GM12878 (cell line): ENCODE data around the gene POLR2B. TPM values are rescaled to one million over a fixed set of nuclear protein-coding genes. Genes with fewer than 3 reads are reported as not detected.

ENCODE experiments used
- ATAC-seq: fragments of 200-7000 bp; cut with Tn5 transposase; 3 replicates; pipeline ENCODE4 v1.9.1; 2020; ENCODE audit warnings: mild to moderate bottlenecking, moderate library complexity
- BruUV-seq: library from RNA; stranded (reverse); fragments of 400-500 nt; replicated peaks from 2 replicates; lab custom pipeline; 2021; lab: Mats Ljungman, UMichigan
- CTCF ChIA-PET: fragments of 300-600 bp; sonication (Branson Sonifier 250); formaldehyde crosslinking; extraction: SDS; loops from one replicate; lab custom pipeline; 2021; ENCODE audit warnings: inconsistent platforms; lab: Yijun Ruan, JAX
- POLR2A ChIA-PET: fragments of 350-600 bp; formaldehyde crosslinking; extraction: SDS; loops from one replicate; lab custom pipeline; 2021; ENCODE audit warnings: inconsistent platforms; lab: Charles Lee
- RAD21 ChIA-PET: fragments of 300-600 bp; sonication (Branson Sonifier 250); formaldehyde crosslinking; loops from one replicate; lab custom pipeline; 2023; ENCODE audit warnings: antibody characterized with exemption; ENCODE audit not compliant: unreplicated experiment; lab: Charles Lee
- SMC1A ChIA-PET: fragments of 300-600 bp; sonication (Branson Sonifier 250); formaldehyde crosslinking; loops from one replicate; lab custom pipeline; 2023; ENCODE audit not compliant: unreplicated experiment, uncharacterized antibody; lab: Charles Lee
- DNase-seq: peaks from one replicate; pipeline ENCODE4 v3.0.0-alpha.2; 2011; ENCODE audit warnings: low read depth, low spot score
- FAIRE-seq: peaks from 3 replicates; lab custom pipeline; 2011; peaks lifted over from hg19 to GRCh38; lab: Jason Lieb, UNC
- H2AFZ ChIP-seq: 2 replicates; pipeline ENCODE4 v1.6.0; 2011; ENCODE audit warnings: low read depth, low read length, control low read depth; ENCODE audit not compliant: control insufficient read depth
- H3K27ac ChIP-seq: 2 replicates; pipeline ENCODE4 v1.5.1; 2011; ENCODE audit warnings: control low read depth; ENCODE audit not compliant: control insufficient read depth, insufficient read depth
- H3K27me3 ChIP-seq, 2 experiments: replicated peaks in 1 of 2; 2 replicates each; pipeline versions ENCODE4 v1.6.0 to v1.6.1; 2011; ENCODE audit warnings: low read length in 1 of 2; ENCODE audit not compliant: control insufficient read depth in 2 of 2, insufficient read depth in 2 of 2
- H3K36me3 ChIP-seq, 2 experiments: 2 replicates each; pipeline ENCODE4 v1.5.1; 2011; ENCODE audit warnings: low read length in 1 of 2; ENCODE audit not compliant: control insufficient read depth in 2 of 2, insufficient read depth in 2 of 2
- H3K4me1 ChIP-seq: 2 replicates; pipeline ENCODE4 v1.6.1; 2011; ENCODE audit warnings: mild to moderate bottlenecking, low read length, moderate library complexity, mixed read lengths; ENCODE audit not compliant: control insufficient read depth, insufficient read depth
- H3K4me2 ChIP-seq: 2 replicates; pipeline ENCODE4 v1.6.0; 2011; ENCODE audit warnings: control low read depth; ENCODE audit not compliant: control insufficient read depth, insufficient read depth
- H3K4me3 ChIP-seq: fragments of 200-600 bp; sonication (generic); 2 replicates; pipeline ENCODE4 v1.5.1; 2016
- H3K79me2 ChIP-seq: 2 replicates; pipeline ENCODE4 v1.6.0; 2011; ENCODE audit warnings: low read length; ENCODE audit not compliant: control insufficient read depth, insufficient read depth
- H3K9ac ChIP-seq: 2 replicates; pipeline ENCODE4 v1.8.0; 2011; ENCODE audit warnings: low read length, control low read depth, mixed read lengths; ENCODE audit not compliant: control insufficient read depth, insufficient read depth
- H3K9me3 ChIP-seq: replicated peaks from 3 replicates; pipeline ENCODE4 v1.5.1; 2011; ENCODE audit warnings: mild to moderate bottlenecking, low read length; ENCODE audit not compliant: control insufficient read depth, insufficient read depth
- H4K20me1 ChIP-seq: 2 replicates; pipeline ENCODE4 v1.6.0; 2011; ENCODE audit not compliant: control insufficient read depth, insufficient read depth
- CBFB ChIP-seq: IDR thresholded peaks from 2 replicates; pipeline ENCODE4 v1.6.1; 2016; ENCODE audit warnings: antibody characterized with exemption, low read depth
- HDGF ChIP-seq: fragments of 450-650 bp; IDR thresholded peaks from 2 replicates; pipeline ENCODE4 v1.6.1; 2016; ENCODE audit warnings: antibody characterized with exemption
- IKZF1 ChIP-seq: fragments of 450-650 bp; conservative IDR thresholded peaks from 2 replicates; pipeline ENCODE4 v1.6.1; 2017; ENCODE audit warnings: antibody characterized with exemption, mild to moderate bottlenecking
- MTA2 ChIP-seq: fragments of 450-650 bp; IDR thresholded peaks from 2 replicates; pipeline ENCODE4 v1.6.1; 2016; ENCODE audit warnings: low read depth, mild to moderate bottlenecking, moderate library complexity
- MTA3 ChIP-seq: IDR thresholded peaks from 2 replicates; pipeline ENCODE4 v1.6.1; 2012; ENCODE audit warnings: low read length, inconsistent platforms, borderline replicate concordance
- NFIC ChIP-seq: IDR thresholded peaks from 2 replicates; pipeline ENCODE4 v1.6.1; 2012; ENCODE audit warnings: low read depth, mild to moderate bottlenecking, inconsistent platforms, low read length, moderate library complexity
- POLR2AphosphoS2 ChIP-seq: IDR thresholded peaks from 2 replicates; pipeline ENCODE4 v1.6.1; 2011; ENCODE audit warnings: low read depth, mild to moderate bottlenecking, low read length, improper control_type of control experiment, moderate library complexity
- SP1 ChIP-seq: IDR thresholded peaks from one replicate; pipeline ENCODE4 v1.6.1; 2011; ENCODE audit warnings: low read depth, low read length
- SPI1 ChIP-seq: IDR thresholded peaks from 2 replicates; pipeline ENCODE4 v1.6.1; 2011; ENCODE audit warnings: low read depth, mild to moderate bottlenecking, low read length, moderate library complexity, borderline replicate concordance; ENCODE audit not compliant: insufficient read depth
- SREBF1 ChIP-seq: IDR thresholded peaks from 2 replicates; pipeline ENCODE4 v1.6.1; 2012; ENCODE audit warnings: mild to moderate bottlenecking, low read length
- WRNIP1 ChIP-seq: IDR thresholded peaks from 2 replicates; pipeline ENCODE4 v1.6.1; 2011; ENCODE audit warnings: low read depth, low read length, improper control_type of control experiment, borderline replicate concordance
- ZSCAN29 ChIP-seq: fragments of 450-650 bp; IDR thresholded peaks from 2 replicates; pipeline ENCODE4 v1.6.1; 2017; ENCODE audit warnings: mild to moderate bottlenecking, moderate library complexity
- WGBS: methylation state at CpG from one replicate; pipeline ENCODE4 v1.1.6; 2016; ENCODE audit warnings: low lambda C conversion rate; ENCODE audit not compliant: insufficient replicate concordance, insufficient coverage; ENCODE audit errors: missing lambda C conversion rate; 5-methylcytosine and 5-hydroxymethylcytosine counted together
- in situ Hi-C: fragments of 300-500 bp; cut with MboI; formaldehyde crosslinking; loops from 9 replicates; pipeline ENCODE4 v1.14.3; 2018; ENCODE audit warnings: mixed read lengths
- intact Hi-C: fragments of 100-400 bp; cut with micrococcal nuclease; formaldehyde crosslinking; loops from one replicate; pipeline ENCODE4 v1.14.2; 2022; ENCODE audit not compliant: unreplicated experiment
- polyA plus RNA-seq, 11 experiments: library from polyadenylated mRNA; depleted of rRNA in 4 of 11; unstranded in 6 of 11; stranded (reverse) in 5 of 11; fragments of >200 nt; fragmentation: Nextera tagmentation in 4 of 11; fragmentation: Illumina TruSeq in 1 of 11; extraction: Ambion mirVana in 4 of 11; extraction: Trizol in 1 of 11; gene quantifications; 1 replicate in 1 of 11; 2 replicates in 10 of 11; pipeline versions ENCODE4 v1.2.1 to v1.2.3, GENCODE V29; 2011 to 2016; ENCODE audit warnings: inconsistent platforms in 2 of 11, missing spikeins in 2 of 11, low read depth in 1 of 11
- total RNA-seq, 4 experiments: library from RNA; depleted of rRNA in 3 of 4; stranded (reverse); fragments of >200 nt in 3 of 4; fragmentation: Illumina TruSeq in 1 of 4; extraction: Trizol in 1 of 4; gene quantifications; 2 replicates each; pipeline versions ENCODE4 v1.2.1 to v1.2.3, GENCODE V29; 2013 to 2021
- TF ChIP-seq, protein P1 (sequence below): fragments of 450-650 bp; IDR thresholded peaks from 2 replicates; pipeline ENCODE4 v1.6.1; 2018; ENCODE audit warnings: borderline replicate concordance, mild to moderate bottlenecking; ENCODE audit not compliant: partially characterized antibody
- TF ChIP-seq, protein P2 (sequence below), 3 experiments: IDR thresholded peaks in 2 of 3; conservative IDR thresholded peaks in 1 of 3; 2 replicates each; pipeline ENCODE4 v1.5.1; 2011; ENCODE audit warnings: low read depth in 3 of 3, low read length in 3 of 3, mild to moderate bottlenecking in 3 of 3, control low read depth in 2 of 3, moderate library complexity in 2 of 3, inconsistent platforms in 1 of 3, mixed read lengths in 1 of 3; ENCODE audit not compliant: control insufficient read depth in 2 of 3, insufficient read depth in 1 of 3; ENCODE audit errors: extremely low read depth in 1 of 3
- TF ChIP-seq, protein P3 (sequence below): IDR thresholded peaks from 2 replicates; pipeline ENCODE4 v1.6.1; 2012; ENCODE audit warnings: improper control_type of control experiment, low read depth, low read length; ENCODE audit not compliant: insufficient replicate concordance

The POLR2B gene
- total and polyA plus RNA-seq, 10 of the 15 experiments (the other 5 are each of a cell fraction or from before 2014, with no cell fraction given), result 46.0 to 183 (median 99.2) TPM

DNA sequence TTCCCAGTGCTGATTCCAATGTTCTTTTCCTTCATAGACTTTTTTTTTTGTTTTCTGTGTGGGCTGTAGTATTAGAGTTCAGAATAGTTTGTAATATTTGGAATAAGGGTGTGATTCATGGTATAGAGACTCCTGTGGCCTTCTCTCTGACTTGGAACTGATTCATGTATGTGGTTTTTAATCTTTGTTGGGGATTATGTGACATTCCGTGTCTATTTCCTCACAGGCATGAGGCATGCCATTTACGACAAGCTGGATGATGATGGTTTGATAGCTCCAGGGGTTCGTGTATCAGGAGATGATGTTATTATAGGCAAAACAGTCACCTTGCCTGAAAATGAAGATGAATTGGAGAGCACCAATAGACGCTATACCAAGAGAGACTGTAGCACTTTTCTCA, 44.4 kb downstream of the POLR2B start:
- no peaks in the 10 kb centered on the region for H3K79me2 ChIP-seq
- TF ChIP-seq POLR2AphosphoS2, result no peak
- TF ChIP-seq MTA2, result no peak
- TF ChIP-seq HDGF, result no peak
- TF ChIP-seq, protein P1, sequence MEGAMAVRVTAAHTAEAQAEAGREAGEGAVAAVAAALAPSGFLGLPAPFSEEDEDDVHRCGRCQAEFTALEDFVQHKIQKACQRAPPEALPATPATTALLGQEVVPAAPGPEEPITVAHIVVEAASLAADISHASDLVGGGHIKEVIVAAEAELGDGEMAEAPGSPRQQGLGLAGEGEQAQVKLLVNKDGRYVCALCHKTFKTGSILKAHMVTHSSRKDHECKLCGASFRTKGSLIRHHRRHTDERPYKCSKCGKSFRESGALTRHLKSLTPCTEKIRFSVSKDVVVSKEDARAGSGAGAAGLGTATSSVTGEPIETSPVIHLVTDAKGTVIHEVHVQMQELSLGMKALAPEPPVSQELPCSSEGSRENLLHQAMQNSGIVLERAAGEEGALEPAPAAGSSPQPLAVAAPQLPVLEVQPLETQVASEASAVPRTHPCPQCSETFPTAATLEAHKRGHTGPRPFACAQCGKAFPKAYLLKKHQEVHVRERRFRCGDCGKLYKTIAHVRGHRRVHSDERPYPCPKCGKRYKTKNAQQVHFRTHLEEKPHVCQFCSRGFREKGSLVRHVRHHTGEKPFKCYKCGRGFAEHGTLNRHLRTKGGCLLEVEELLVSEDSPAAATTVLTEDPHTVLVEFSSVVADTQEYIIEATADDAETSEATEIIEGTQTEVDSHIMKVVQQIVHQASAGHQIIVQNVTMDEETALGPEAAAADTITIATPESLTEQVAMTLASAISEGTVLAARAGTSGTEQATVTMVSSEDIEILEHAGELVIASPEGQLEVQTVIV, result no peak
- TF ChIP-seq, protein P2, sequence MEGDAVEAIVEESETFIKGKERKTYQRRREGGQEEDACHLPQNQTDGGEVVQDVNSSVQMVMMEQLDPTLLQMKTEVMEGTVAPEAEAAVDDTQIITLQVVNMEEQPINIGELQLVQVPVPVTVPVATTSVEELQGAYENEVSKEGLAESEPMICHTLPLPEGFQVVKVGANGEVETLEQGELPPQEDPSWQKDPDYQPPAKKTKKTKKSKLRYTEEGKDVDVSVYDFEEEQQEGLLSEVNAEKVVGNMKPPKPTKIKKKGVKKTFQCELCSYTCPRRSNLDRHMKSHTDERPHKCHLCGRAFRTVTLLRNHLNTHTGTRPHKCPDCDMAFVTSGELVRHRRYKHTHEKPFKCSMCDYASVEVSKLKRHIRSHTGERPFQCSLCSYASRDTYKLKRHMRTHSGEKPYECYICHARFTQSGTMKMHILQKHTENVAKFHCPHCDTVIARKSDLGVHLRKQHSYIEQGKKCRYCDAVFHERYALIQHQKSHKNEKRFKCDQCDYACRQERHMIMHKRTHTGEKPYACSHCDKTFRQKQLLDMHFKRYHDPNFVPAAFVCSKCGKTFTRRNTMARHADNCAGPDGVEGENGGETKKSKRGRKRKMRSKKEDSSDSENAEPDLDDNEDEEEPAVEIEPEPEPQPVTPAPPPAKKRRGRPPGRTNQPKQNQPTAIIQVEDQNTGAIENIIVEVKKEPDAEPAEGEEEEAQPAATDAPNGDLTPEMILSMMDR (IDR thresholded peaks at IDR 0.05 in 2 of 3, conservative IDR thresholded peaks at IDR 0.05 in 1 of 3; ENCODE audit: control insufficient read depth in 2 of 3, extremely low read depth in 1 of 3, insufficient read depth in 1 of 3, low read depth in 3 of 3, low read length in 3 of 3), result no peak
- no peak for TF ChIP-seq SPI1
- TF ChIP-seq CBFB, result no peak
- TF ChIP-seq WRNIP1, result no peak
- no peak for TF ChIP-seq IKZF1
- TF ChIP-seq, protein P3, sequence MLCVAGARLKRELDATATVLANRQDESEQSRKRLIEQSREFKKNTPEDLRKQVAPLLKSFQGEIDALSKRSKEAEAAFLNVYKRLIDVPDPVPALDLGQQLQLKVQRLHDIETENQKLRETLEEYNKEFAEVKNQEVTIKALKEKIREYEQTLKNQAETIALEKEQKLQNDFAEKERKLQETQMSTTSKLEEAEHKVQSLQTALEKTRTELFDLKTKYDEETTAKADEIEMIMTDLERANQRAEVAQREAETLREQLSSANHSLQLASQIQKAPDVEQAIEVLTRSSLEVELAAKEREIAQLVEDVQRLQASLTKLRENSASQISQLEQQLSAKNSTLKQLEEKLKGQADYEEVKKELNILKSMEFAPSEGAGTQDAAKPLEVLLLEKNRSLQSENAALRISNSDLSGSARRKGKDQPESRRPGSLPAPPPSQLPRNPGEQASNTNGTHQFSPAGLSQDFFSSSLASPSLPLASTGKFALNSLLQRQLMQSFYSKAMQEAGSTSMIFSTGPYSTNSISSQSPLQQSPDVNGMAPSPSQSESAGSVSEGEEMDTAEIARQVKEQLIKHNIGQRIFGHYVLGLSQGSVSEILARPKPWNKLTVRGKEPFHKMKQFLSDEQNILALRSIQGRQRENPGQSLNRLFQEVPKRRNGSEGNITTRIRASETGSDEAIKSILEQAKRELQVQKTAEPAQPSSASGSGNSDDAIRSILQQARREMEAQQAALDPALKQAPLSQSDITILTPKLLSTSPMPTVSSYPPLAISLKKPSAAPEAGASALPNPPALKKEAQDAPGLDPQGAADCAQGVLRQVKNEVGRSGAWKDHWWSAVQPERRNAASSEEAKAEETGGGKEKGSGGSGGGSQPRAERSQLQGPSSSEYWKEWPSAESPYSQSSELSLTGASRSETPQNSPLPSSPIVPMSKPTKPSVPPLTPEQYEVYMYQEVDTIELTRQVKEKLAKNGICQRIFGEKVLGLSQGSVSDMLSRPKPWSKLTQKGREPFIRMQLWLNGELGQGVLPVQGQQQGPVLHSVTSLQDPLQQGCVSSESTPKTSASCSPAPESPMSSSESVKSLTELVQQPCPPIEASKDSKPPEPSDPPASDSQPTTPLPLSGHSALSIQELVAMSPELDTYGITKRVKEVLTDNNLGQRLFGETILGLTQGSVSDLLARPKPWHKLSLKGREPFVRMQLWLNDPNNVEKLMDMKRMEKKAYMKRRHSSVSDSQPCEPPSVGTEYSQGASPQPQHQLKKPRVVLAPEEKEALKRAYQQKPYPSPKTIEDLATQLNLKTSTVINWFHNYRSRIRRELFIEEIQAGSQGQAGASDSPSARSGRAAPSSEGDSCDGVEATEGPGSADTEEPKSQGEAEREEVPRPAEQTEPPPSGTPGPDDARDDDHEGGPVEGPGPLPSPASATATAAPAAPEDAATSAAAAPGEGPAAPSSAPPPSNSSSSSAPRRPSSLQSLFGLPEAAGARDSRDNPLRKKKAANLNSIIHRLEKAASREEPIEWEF, result no peak
- TF ChIP-seq SP1, result no peak
- TF ChIP-seq ZSCAN29, result no peak
- no peak for TF ChIP-seq SREBF1
- no peak for TF ChIP-seq MTA3
- TF ChIP-seq NFIC, result no peak
- FAIRE-seq (no peak), ATAC-seq (no peak), DNase-seq (no peak)
- WGBS, result 86% methylated on average over 4 of the region's 4 CpGs
- CTCF ChIA-PET, result no interaction called here
- H3K9ac ChIP-seq, result no peak overlapping the region
- SMC1A ChIA-PET, result no interaction called here
- in situ Hi-C loops, result no loop called here
- H3K4me1 ChIP-seq, result no peaks in the 10 kb centered on the region
- POLR2A ChIA-PET, result no interaction called here
- H4K20me1 ChIP-seq, result no peaks in the 10 kb centered on the region
- no peak overlapping the region for H2AFZ ChIP-seq
- peaks cover 6 to 51% of the 10 kb centered on the region in 2 experiments for H3K36me3 ChIP-seq
- no peak overlapping the region for H3K4me2 ChIP-seq
- intact Hi-C loops, result no loop called here
- no peaks in the 10 kb centered on the region for H3K27me3 ChIP-seq
- no peak overlapping the region for H3K27ac ChIP-seq
- TSS peak; percentile 11 for BruUV-seq
- RAD21 ChIA-PET, result no interaction called here
- no peak overlapping the region for H3K4me3 ChIP-seq
- H3K9me3 ChIP-seq, result no peaks in the 10 kb centered on the region
